Measurements from ENCODE around the gene DAG1.

GRCh38 chr3:49519296-49519695, 49.2 kb downstream of the DAG1 start:
- no peak for TF ChIP-seq CTCF (IDR thresholded peaks at IDR 0.05)
- no peak for TF ChIP-seq POLR2A (IDR thresholded peaks at IDR 0.05)

Measured in body of pancreas (tissue), 4 donors.